ENCODE results near the gene STAMBP.

- TF ChIP-seq CTCF (IDR thresholded peaks at IDR 0.05): no peak
- no peak for TF ChIP-seq POLR2A (IDR thresholded peaks at IDR 0.05)
- no peak for TF ChIP-seq POLR2AphosphoS5 (IDR thresholded peaks at IDR 0.05)
Observed at GRCh38 chr2:73841912-73842738, 13.4 kb downstream of the STAMBP start.

Data from breast epithelium (tissue), 3 donors.